Activated effector memory CD4-positive, alpha-beta T cell treated with anti-CD3 and anti-CD28 coated beads, Interleukin-2, amount 50 U/mL, for 16 hours (primary cell): ENCODE data around the gene OPRM1.
"Not testable (repeated sequence)": the region's sequence is repeated elsewhere in the genome, so short reads cannot be mapped to it uniquely, and the experiment has no call there.

ENCODE experiments used
- DNase-seq: peaks from one replicate; pipeline ENCODE4 v3.0.0-alpha.2; 2020

Gene OPRM1

GRCh38 chr6:154156135-154156896 is 117.3 kb downstream of the OPRM1 start:
- peak; percentile 85 for DNase-seq

GRCh38 chr6:154157082-154157481 is 118.0 kb downstream of the OPRM1 start:
- peak; percentile 67 for DNase-seq

GRCh38 chr6:154157706-154158105 is 118.7 kb downstream of the OPRM1 start:
- DNase-seq, result no peak

- DNase-seq, result no peak
These were observed 120.1 kb downstream of the OPRM1 start for GRCh38 chr6:154159126-154159525.

- DNase-seq, result no peak
These were observed 122.6 kb downstream of the OPRM1 start for GRCh38 chr6:154161689-154162088.

DNA sequence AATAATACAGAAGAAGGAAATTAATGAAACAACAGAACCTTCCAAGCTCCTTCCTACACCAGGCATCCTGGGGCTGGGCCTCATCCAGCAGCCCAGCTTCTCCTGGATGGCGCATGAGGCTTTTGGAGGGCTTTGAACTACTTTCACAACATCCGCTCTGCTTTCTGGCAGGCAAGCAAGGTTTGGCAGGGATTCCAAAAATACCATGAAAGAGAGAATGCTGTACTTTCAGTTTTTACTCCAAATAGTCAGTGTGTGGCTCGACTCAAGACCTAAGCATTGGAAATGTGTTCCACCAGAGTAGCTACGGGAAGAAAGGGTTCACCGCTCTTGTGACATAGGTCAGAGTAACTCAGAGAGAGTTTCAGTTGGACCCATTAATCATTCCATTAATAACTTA is 125.4 kb downstream of the OPRM1 start:
- DNase-seq, result no peak

DNA sequence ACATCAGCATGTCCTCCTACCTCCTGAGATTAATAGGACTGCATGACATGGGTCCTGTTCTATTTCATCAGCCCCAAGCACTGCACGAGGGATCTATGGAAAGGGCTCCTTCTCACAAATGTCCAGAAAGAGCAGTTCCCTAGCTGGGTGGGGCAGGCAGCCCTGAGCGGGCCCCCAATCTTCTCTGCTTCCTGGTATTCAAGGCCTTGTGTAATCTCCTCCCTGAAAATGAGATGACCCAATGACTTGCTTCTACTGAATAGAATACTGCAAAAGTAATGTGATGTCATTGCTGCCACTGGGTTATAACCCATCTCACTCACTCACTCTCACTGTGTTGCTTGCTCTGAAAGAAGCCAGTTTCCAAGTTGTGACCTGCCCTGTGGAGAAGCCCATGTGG is 126.4 kb downstream of the OPRM1 start:
- no peak for DNase-seq

GRCh38 chr6:154166140-154166539 is 127.1 kb downstream of the OPRM1 start:
- DNase-seq, result no peak

- no peak for DNase-seq
These were observed 128.1 kb downstream of the OPRM1 start for GRCh38 chr6:154167126-154167525.

GRCh38 chr6:154169193-154169847 is 130.3 kb downstream of the OPRM1 start:
- DNase-seq, result no peak

DNA sequence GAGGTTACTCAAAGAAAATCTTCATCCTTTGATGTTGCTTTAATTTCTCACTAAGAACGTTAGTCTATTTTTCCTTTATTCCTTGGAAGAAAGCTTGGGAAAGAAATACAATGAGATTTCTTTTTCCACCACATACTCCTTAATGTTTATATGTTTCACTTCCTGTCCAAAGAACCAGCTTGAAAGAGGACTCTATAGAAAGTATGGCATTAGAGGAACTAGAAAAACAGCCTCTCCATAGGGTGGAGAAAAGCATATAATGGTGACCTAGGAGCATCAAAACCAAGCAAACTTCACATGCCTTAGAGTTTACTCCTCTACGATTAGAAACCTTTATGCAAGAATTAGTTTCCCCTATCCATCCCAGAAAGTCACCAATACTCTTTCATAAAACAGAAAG is 131.1 kb downstream of the OPRM1 start:
- DNase-seq, result no peak

- not testable (repeated sequence) for DNase-seq
These were observed 133.4 kb downstream of the OPRM1 start for GRCh38 chr6:154172393-154172792.

- DNase-seq, result no peak
These were observed 140.4 kb downstream of the OPRM1 start for GRCh38 chr6:154179434-154179833.

DNA sequence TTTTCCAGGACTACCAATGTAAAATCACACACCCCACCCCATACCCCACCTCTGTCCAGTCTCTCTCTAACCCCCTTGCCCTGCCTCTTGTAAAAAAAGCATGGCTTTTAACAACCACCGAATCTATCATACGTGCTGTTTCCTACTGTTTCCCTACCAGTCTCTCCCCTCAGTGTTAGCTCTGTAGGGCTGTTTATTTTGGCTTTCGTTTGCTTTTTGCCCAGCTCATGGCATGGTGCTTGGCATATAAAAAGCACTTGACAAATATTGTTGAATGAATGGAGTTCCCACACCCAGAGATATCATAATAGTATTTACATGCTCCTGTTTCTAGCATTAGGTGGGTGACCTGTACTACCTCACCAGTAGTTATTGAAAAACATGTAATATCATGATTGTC is 148.2 kb downstream of the OPRM1 start:
- no peak for DNase-seq

DNA sequence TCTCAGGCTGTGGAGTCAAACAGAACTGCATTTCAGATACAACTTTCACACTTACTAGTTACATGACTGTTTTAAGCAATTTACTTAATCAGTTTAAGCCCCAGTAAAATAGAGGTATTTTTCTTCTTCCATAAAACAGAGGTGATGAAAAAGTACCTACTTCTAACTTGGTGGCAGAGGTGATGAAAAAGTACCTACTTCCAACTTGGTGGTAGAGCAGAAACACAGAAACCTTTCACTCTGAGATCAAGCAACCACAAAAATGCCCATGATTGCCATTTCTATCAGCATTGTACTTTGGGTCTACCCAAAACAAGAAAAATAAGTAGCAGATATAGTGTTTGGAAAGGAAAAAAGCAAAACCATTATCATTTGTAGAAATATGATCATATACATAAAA is 148.7 kb downstream of the OPRM1 start:
- DNase-seq, result no peak

DNA sequence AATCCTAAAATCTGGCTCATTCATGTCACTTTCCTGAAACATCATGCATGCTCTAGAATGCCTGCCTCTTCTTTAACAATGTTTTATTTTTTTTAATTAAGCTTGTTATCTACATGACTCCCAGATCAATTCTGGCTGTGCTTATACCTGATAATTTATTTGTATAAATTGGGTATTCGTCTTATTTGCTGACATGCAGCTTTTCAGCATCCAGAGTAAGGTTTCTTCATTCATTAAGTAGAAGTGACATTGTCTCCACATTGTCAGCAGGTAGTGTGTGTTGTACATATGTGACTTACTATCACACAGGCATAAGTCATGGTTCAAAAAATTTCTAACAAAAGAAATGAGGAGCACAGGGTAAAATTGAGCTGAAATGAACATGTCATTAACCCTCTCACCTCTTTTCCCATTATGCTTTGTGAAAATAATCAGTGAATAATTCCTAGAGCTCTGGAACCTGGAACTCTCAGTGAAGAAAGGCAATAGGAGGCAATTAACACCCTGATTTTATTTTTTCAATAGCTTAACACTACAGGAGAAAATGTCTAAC is 157.4 kb downstream of the OPRM1 start:
- no peak for DNase-seq

DNA sequence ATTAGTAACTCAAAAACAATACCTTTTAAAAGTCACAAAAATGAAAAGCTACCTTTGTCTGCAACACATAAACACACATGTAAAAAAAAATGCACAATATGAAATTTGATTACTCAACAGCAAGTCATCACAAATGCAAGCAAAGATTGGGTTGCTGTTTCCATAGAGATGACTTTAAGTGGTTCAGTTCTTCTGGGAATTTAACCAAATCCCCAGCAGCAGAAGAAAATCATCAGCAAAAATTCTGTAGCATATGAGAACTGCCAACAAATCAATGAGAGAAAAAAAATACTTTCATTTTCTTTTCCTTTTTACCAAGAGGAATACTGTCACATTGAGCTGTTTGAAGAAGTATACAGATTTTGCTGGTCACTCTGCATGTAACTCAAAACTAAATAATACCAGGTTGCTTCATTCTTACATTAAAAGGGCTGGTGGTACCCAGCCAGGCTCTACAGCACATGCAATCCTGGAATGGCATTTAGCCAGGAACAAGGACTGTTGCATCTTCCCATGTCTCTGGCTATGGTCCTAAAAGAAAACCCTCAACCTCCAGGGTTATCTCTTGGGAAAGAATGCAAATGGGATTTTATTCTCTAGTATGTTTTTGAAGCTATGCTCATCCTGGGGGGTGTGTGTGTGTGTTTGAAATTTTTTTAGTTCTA is 158.3 kb downstream of the OPRM1 start:
- no peak for DNase-seq

DNA sequence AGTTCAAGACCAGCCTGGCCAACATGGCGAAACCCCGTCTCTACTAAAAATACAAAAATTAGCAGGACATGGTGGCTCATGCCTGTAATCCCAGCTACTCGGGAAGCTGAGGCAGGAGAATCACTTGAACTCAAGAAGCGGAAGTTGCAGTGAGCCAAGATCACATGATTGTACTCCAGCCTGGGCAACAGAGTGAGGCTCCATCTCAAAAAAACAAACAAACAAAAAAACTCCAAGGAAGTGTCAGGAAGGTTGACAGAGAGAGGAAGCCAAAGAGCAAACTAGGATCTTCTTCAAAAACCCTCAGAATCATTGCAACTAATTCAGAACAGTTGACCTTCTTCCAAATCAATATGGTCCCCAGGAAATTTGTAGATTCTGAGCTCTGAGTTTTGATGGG is 162.6 kb downstream of the OPRM1 start:
- DNase-seq, result not testable (repeated sequence)

DNA sequence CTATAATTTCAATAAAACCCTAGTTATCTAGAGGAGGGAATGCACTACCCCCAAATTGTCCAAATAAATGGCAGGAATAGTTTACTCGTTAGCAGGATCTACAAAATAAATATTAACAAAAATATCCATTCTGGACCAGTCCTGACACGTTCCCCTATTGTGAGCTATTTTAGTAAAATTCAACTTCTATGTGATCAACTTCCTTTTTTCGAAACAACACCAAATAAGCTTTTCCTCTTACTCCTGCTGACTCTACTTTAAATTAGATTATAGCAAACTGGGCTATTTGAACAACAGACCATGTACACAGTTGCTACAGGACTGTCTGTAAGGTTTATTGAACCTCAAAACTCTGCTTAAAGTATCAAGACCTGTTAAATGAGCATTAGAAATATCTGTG is 163.3 kb downstream of the OPRM1 start:
- no peak for DNase-seq

GRCh38 chr6:154202958-154203357 is 163.9 kb downstream of the OPRM1 start:
- no peak for DNase-seq

GRCh38 chr6:154206141-154206540 is 167.1 kb downstream of the OPRM1 start:
- no peak for DNase-seq

DNA sequence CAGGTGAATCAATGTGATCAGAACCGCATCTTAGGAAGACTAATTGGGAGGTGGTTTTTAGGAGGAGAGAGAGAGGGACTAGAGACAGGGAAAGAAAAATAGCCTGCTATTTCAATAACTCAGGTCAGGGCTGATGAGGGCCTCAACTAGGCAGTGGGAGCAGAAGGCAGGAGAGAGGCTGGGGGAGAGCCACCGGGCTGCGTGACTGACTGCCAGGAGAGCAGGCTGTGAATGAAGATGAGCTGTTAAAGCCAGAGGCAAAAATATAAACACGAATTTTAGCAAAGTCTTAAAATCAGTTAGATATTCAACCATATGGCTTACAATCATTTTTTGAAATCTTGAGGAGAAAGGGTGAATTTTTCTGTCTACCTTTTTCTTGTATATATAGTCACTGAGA is 168.0 kb downstream of the OPRM1 start:
- no peak for DNase-seq

DNA sequence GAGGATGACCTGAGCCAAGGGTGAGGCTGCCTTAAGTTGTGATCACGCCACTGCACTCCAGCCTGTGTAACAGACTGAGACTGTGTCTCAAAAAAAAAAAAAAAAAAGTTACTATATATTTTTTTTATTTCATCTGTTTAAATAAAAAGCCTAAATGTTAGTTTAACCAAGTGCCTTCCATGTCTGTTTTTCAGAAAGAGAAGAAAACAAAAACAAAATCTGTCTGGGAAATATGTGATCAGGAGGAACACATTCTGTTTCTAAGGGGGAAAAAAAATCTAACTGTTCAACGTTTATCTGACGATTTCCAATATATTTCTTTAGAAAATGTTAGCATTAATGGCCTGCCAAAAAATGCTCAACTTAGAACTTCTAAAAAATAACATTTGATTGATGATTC is 170.5 kb downstream of the OPRM1 start:
- DNase-seq, result no peak

DNA sequence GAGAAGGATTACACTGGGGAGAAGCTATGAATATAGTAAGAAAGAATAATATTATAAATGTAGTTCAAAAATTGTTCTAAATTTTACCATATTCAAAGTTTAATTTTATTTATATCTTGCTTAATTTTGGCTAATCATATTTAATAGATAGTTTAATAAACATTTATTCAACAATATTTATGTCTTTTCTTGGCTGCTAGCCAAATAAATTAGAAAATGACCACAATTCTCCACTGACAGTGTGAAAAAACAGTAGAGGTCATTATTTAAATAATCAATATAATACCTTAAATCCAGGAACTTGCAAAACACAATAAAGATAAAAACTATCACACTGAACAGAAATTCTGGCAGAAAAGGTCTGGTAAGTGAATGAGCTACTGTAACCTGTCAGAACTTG is 171.6 kb downstream of the OPRM1 start:
- no peak for DNase-seq
